ENCODE results near the gene CASKIN1.
A peak's percentile ranks its signal among the peaks of the same experiment; 100 is the strongest.

The CASKIN1 gene

GRCh38 chr16:2160915-2161551 lies 35.4 kb downstream of the CASKIN1 start:
- DNase-seq (ENCODE audit: low read depth): no peak
- TF ChIP-seq, protein P1, sequence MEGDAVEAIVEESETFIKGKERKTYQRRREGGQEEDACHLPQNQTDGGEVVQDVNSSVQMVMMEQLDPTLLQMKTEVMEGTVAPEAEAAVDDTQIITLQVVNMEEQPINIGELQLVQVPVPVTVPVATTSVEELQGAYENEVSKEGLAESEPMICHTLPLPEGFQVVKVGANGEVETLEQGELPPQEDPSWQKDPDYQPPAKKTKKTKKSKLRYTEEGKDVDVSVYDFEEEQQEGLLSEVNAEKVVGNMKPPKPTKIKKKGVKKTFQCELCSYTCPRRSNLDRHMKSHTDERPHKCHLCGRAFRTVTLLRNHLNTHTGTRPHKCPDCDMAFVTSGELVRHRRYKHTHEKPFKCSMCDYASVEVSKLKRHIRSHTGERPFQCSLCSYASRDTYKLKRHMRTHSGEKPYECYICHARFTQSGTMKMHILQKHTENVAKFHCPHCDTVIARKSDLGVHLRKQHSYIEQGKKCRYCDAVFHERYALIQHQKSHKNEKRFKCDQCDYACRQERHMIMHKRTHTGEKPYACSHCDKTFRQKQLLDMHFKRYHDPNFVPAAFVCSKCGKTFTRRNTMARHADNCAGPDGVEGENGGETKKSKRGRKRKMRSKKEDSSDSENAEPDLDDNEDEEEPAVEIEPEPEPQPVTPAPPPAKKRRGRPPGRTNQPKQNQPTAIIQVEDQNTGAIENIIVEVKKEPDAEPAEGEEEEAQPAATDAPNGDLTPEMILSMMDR (IDR thresholded peaks at IDR 0.05; ENCODE audit: insufficient read depth, low read depth, low read length, missing control alignments): no peak
- no peak overlapping the region for H3K4me3 ChIP-seq (ENCODE audit: low read length)

GRCh38 chr16:2159175-2159838 lies 37.1 kb downstream of the CASKIN1 start:
- no peak for DNase-seq (ENCODE audit: low read depth)
- TF ChIP-seq, protein P1 (IDR thresholded peaks at IDR 0.05; ENCODE audit: insufficient read depth, low read depth, low read length, missing control alignments): no peak
- no peak overlapping the region for H3K4me3 ChIP-seq (ENCODE audit: low read length)

DNA sequence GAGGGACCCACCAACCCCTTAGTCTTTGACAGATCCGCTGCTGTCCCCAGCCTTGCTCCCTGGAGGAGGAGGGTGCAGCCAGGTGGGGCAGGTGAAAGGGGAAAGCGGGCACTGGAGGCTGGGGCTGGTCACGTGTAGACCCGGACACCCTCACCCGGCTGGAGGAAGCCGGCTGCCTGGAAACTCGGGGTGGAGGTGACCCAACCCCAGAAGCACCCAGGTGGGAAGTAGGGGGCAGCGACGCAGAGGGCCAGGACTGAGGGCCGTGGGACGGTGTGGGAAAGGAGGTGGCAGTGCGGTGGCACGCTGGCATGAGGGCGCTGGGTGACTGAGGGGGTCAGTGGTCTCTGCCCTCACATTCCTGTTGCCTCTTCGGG lies 38.2 kb downstream of the CASKIN1 start:
- no peak overlapping the region for H3K4me3 ChIP-seq (ENCODE audit: low read length)
- TF ChIP-seq, protein P1 (IDR thresholded peaks at IDR 0.05; ENCODE audit: insufficient read depth, low read depth, low read length, missing control alignments): no peak
- DNase-seq (ENCODE audit: low read depth): no peak

GRCh38 chr16:2157480-2158261 lies 38.7 kb downstream of the CASKIN1 start:
- TF ChIP-seq, protein P1 (IDR thresholded peaks at IDR 0.05; ENCODE audit: insufficient read depth, low read depth, low read length, missing control alignments): no peak
- no peak overlapping the region for H3K4me3 ChIP-seq (ENCODE audit: low read length)
- DNase-seq (ENCODE audit: low read depth): no peak

- peak overlapping the region; percentile 92 for H3K4me3 ChIP-seq (ENCODE audit: low read length)
- TF ChIP-seq, protein P1 (IDR thresholded peaks at IDR 0.05; ENCODE audit: insufficient read depth, low read depth, low read length, missing control alignments): no peak
- no peak for DNase-seq (ENCODE audit: low read depth)
Observed at GRCh38 chr16:2156849-2157224, 39.6 kb downstream of the CASKIN1 start.

GRCh38 chr16:2155977-2156848 lies 40.2 kb downstream of the CASKIN1 start:
- TF ChIP-seq, protein P1 (IDR thresholded peaks at IDR 0.05; ENCODE audit: insufficient read depth, low read depth, low read length, missing control alignments): no peak
- DNase-seq (ENCODE audit: low read depth): peak; percentile 75
- H3K4me3 ChIP-seq (ENCODE audit: low read length): peak overlapping the region; percentile 92

All from epithelial cell of esophagus (primary cell).